CD4-positive, alpha-beta T cell (primary cell): ENCODE measurements around the gene SDE2. TPM values are rescaled to one million over a fixed set of nuclear protein-coding genes. Genes with fewer than 3 reads are reported as not detected.

Experiments
- ATAC-seq: fragments of 200-7000 bp; cut with Tn5 transposase; one replicate; pipeline ENCODE4 v1.10.0; 2022; ENCODE audit warnings: mild to moderate bottlenecking; ENCODE audit not compliant: poor library complexity
- CTCF ChIA-PET: fragments of 350-600 bp; sonication (Branson Sonifier 250); formaldehyde crosslinking; loops from one replicate; lab custom pipeline; 2021; ENCODE audit warnings: antibody characterized with exemption, inconsistent platforms; lab: Charles Lee
- POLR2A ChIA-PET: fragments of 350-600 bp; sonication (Branson Sonifier 250); formaldehyde crosslinking; loops from one replicate; lab custom pipeline; 2021; ENCODE audit warnings: antibody characterized with exemption, inconsistent platforms; lab: Charles Lee
- DNase-seq, 14 experiments: peaks; one replicate each; pipeline ENCODE4 v3.0.0-alpha.2; 2013 to 2020; ENCODE audit warnings: mixed read lengths in 2 of 14
- H3K27ac ChIP-seq, 2 donors: one replicate each; pipeline versions ENCODE4 v1.5.1 to v1.7.0; 2013; ENCODE audit warnings: low read length in 2 of 2, low read depth in 1 of 2, mild to moderate bottlenecking in 1 of 2
- H3K27me3 ChIP-seq, 2 experiments: 1 replicate in 1 of 2; 2 replicates in 1 of 2; pipeline versions ENCODE4 v1.6.1 to v1.7.0; 2013; ENCODE audit warnings: low read length in 2 of 2, control low read depth in 1 of 2, mild to moderate bottlenecking in 1 of 2, moderate library complexity in 1 of 2; ENCODE audit not compliant: insufficient read depth in 2 of 2, control insufficient read depth in 1 of 2
- H3K36me3 ChIP-seq: one replicate; pipeline ENCODE4 v1.6.1; 2013; ENCODE audit warnings: low read length, control low read depth; ENCODE audit not compliant: insufficient read depth
- H3K4me1 ChIP-seq: one replicate; pipeline ENCODE4 v1.6.1; 2013; ENCODE audit warnings: low read length, control low read depth; ENCODE audit not compliant: insufficient read depth
- H3K4me3 ChIP-seq: one replicate; pipeline ENCODE4 v1.5.1; 2013; ENCODE audit warnings: mild to moderate bottlenecking, low read length, moderate library complexity
- H3K9me3 ChIP-seq, 2 experiments: 1 replicate in 1 of 2; 2 replicates in 1 of 2; pipeline versions ENCODE4 v1.6.1 to v1.7.0; 2013; ENCODE audit warnings: low read length in 2 of 2, mild to moderate bottlenecking in 2 of 2, control low read depth in 1 of 2, moderate library complexity in 1 of 2; ENCODE audit not compliant: control insufficient read depth in 1 of 2, insufficient read depth in 1 of 2
- H3K27ac Mint-ChIP-seq: one replicate; pipeline ENCODE4 v1.8.0; 2020; ENCODE audit warnings: mixed read lengths
- H3K27me3 Mint-ChIP-seq: one replicate; pipeline ENCODE4 v1.8.0; 2021; ENCODE audit warnings: mixed read lengths
- H3K36me3 Mint-ChIP-seq: one replicate; pipeline ENCODE4 v1.8.0; 2021; ENCODE audit warnings: low read depth, mixed read lengths
- H3K4me1 Mint-ChIP-seq: one replicate; pipeline ENCODE4 v1.8.0; 2021; ENCODE audit warnings: low read depth, mixed read lengths
- H3K4me3 Mint-ChIP-seq: one replicate; pipeline ENCODE4 v1.8.0; 2020; ENCODE audit warnings: mild to moderate bottlenecking, mixed read lengths
- H3K9me3 Mint-ChIP-seq: one replicate; pipeline ENCODE4 v1.8.0; 2020; ENCODE audit warnings: mixed read lengths
- intact Hi-C, 2 experiments: fragments of 100-400 bp; cut with DNase I in 1 of 2; cut with micrococcal nuclease in 1 of 2; formaldehyde crosslinking; loops; one replicate each; pipeline versions ENCODE4 v1.15.1 to v1.9.0; 2023 to 2025; cut with DNase I, micrococcal nuclease
- total RNA-seq, 174 experiments: library from RNA in 2 of 174; stranded (reverse) in 2 of 174; gene quantifications; one replicate each; pipeline ENCODE4 v1.2.3 and lab custom pipeline; 2021 to 2026
- TF ChIP-seq, protein P1 (sequence below): fragments of 200-600 bp; IDR thresholded peaks from one replicate; pipeline ENCODE4 v1.8.0; 2022; ENCODE audit warnings: antibody characterized with exemption, mild to moderate bottlenecking

The SDE2 gene
- total RNA-seq, 2 experiments from 2014 or later: 48.2 to 49.3 TPM

DNA sequence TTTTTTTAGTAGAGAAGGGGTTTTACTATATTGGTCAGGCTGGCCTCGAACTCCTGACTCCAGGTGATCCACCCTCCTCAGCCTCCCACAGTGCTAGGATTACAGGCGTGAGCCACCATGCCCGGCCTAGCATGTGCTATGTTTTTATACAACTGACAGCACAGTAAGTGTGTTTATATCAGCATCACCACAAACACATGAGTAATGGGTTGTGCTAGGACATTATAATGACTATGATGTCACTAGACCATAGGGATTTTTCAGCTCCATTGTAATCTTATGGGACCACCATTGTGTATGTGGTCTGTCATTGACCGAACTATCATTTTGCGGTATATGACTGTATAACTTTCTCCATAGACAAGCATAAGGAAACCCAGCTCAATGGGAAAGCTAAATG, 64.4 kb downstream of the SDE2 start:
- Mint-ChIP-seq H3K9me3 (no peaks in the 10 kb centered on the region), H3K27me3 (no peaks in the 10 kb centered on the region), H3K27ac (no peak overlapping the region), H3K36me3 (no peaks in the 10 kb centered on the region), H3K4me1 (no peaks in the 10 kb centered on the region), H3K4me3 (no peak overlapping the region)
- intact Hi-C loops: no loop called here
- Histone ChIP-seq H3K27me3 (no peaks in the 10 kb centered on the region), H3K9me3 (no peaks in the 10 kb centered on the region), H3K36me3 (no peaks in the 10 kb centered on the region), H3K27ac (no peak overlapping the region), H3K4me1 (peaks cover 3% of the 10 kb centered on the region), H3K4me3 (no peak overlapping the region)
- ChIA-PET POLR2A (interaction anchor here (0.8 to 1.0 kb wide), 2 partner anchors 10 to 157 kb away, joined by 3 read pairs; partner anchors contain the start of gene SRP9), CTCF (no interaction called here)
- DNase-seq (no peak), ATAC-seq (no peak)
- TF ChIP-seq, protein P1, sequence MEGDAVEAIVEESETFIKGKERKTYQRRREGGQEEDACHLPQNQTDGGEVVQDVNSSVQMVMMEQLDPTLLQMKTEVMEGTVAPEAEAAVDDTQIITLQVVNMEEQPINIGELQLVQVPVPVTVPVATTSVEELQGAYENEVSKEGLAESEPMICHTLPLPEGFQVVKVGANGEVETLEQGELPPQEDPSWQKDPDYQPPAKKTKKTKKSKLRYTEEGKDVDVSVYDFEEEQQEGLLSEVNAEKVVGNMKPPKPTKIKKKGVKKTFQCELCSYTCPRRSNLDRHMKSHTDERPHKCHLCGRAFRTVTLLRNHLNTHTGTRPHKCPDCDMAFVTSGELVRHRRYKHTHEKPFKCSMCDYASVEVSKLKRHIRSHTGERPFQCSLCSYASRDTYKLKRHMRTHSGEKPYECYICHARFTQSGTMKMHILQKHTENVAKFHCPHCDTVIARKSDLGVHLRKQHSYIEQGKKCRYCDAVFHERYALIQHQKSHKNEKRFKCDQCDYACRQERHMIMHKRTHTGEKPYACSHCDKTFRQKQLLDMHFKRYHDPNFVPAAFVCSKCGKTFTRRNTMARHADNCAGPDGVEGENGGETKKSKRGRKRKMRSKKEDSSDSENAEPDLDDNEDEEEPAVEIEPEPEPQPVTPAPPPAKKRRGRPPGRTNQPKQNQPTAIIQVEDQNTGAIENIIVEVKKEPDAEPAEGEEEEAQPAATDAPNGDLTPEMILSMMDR: no peak

- H3K36me3 Mint-ChIP-seq: no peaks in the 10 kb centered on the region
- Histone ChIP-seq H3K9me3 (no peaks in the 10 kb centered on the region), H3K36me3 (no peaks in the 10 kb centered on the region), H3K4me3 (no peak overlapping the region), H3K27me3 (no peaks in the 10 kb centered on the region), H3K4me1 (peaks cover 16% of the 10 kb centered on the region), H3K27ac (no peak overlapping the region)
- no peak for ATAC-seq
- ChIA-PET POLR2A (interaction anchor here (0.8 kb wide), 1 partner anchor 9 kb away, joined by 3 read pairs; the partner anchor contains the start of gene PYCR2), CTCF (no interaction called here)
- no peak for DNase-seq
- peaks cover 15% of the 10 kb centered on the region for H3K4me1 Mint-ChIP-seq
- intact Hi-C loops: no loop called here
- TF ChIP-seq, protein P1: no peak
- H3K27ac Mint-ChIP-seq: no peak overlapping the region
- no peaks in the 10 kb centered on the region for H3K9me3 Mint-ChIP-seq
- no peaks in the 10 kb centered on the region for H3K27me3 Mint-ChIP-seq
- no peak overlapping the region for H3K4me3 Mint-ChIP-seq
Measured at GRCh38 chr1:225933072-225933471, 66.1 kb downstream of the SDE2 start.

Other genes starting within 250 kb of the SDE2 start
- 10 to 100 TPM; 63.7 to 69.8 TPM for gene SRP9, start 221.5 kb downstream of the SDE2 start, total RNA-seq
- under 1 TPM; 0.34 to 0.47 TPM for gene EPHX1, start 189.2 kb downstream of the SDE2 start, total RNA-seq
- gene TMEM63A, start 117.0 kb downstream of the SDE2 start, total RNA-seq: 100 to 1,000 TPM; 199 to 204 TPM
- gene LEFTY1, start 110.2 kb downstream of the SDE2 start, total RNA-seq: not detected
- gene PYCR2, start 75.1 kb downstream of the SDE2 start, total RNA-seq: 10 to 100 TPM; 24.1 to 26.2 TPM
- not detected for gene LEFTY2, start 58.1 kb downstream of the SDE2 start, total RNA-seq
- 100 to 1,000 TPM; 372 to 380 TPM for gene H3-3A, start 63.4 kb upstream of the SDE2 start, total RNA-seq
- 10 to 100 TPM; 26.5 to 28.3 TPM for gene ACBD3, start 187.4 kb upstream of the SDE2 start, total RNA-seq
- gene MIXL1, start 224.3 kb upstream of the SDE2 start, total RNA-seq: not detected